Large intestine (tissue), 3 donors: Measurements from ENCODE around the gene PITPNC1. TPM values are rescaled to one million over a fixed set of nuclear protein-coding genes. Genes with fewer than 3 reads are reported as not detected.

Experiments
- DNase-seq, 2 donors: peaks; one replicate each; pipeline versions ENCODE4 v3.0.0 to v3.0.0-alpha.2; 2013
- H3K27ac ChIP-seq: one replicate; pipeline ENCODE4 v1.5.1; 2013; ENCODE audit warnings: low read length
- H3K27me3 ChIP-seq: 2 replicates; pipeline ENCODE4 v1.6.1; 2013; ENCODE audit warnings: low read length; ENCODE audit not compliant: control insufficient read depth, insufficient read depth
- H3K36me3 ChIP-seq: 2 replicates; pipeline ENCODE4 v1.6.1; 2013; ENCODE audit warnings: low read length; ENCODE audit not compliant: control insufficient read depth, insufficient read depth
- H3K4me1 ChIP-seq: one replicate; pipeline ENCODE4 v1.6.1; 2013; ENCODE audit warnings: low read length; ENCODE audit not compliant: control insufficient read depth, insufficient read depth
- H3K4me3 ChIP-seq: one replicate; pipeline ENCODE4 v1.5.1; 2013; ENCODE audit warnings: low read length
- H3K9me3 ChIP-seq: one replicate; pipeline ENCODE4 v1.6.1; 2013; ENCODE audit warnings: mild to moderate bottlenecking, low read depth, low read length, moderate library complexity; ENCODE audit not compliant: control insufficient read depth
- WGBS: methylation state at CpG from one replicate; pipeline ENCODE4 v1.1.5; 2013; ENCODE audit warnings: low lambda C conversion rate; ENCODE audit not compliant: insufficient coverage; 5-methylcytosine and 5-hydroxymethylcytosine counted together
- polyA plus RNA-seq: library from polyadenylated mRNA; unstranded; fragments of 120-200 nt; gene quantifications from one replicate; pipeline ENCODE4 v1.2.1, GENCODE V29; 2013

The PITPNC1 gene
- polyA plus RNA-seq, 1 donor, result 6.7 TPM

GRCh38 chr17:67679721-67680120, 302.6 kb downstream of the PITPNC1 start:
- Histone ChIP-seq H3K4me3 (no peak overlapping the region), H3K4me1 (no peaks in the 10 kb centered on the region), H3K36me3 (no peaks in the 10 kb centered on the region), H3K27me3 (no peaks in the 10 kb centered on the region), H3K27ac (no peak overlapping the region), H3K9me3 (no peaks in the 10 kb centered on the region)
- 90% methylated on average over 2 of the region's 6 CpGs for WGBS
- no peak for DNase-seq

GRCh38 chr17:67680445-67681224, 303.6 kb downstream of the PITPNC1 start:
- H3K9me3 ChIP-seq, result no peaks in the 10 kb centered on the region
- H3K27ac ChIP-seq, result no peak overlapping the region
- no peak overlapping the region for H3K4me3 ChIP-seq
- no peak for DNase-seq
- WGBS, result 100% methylated on average over 1 of the region's 8 CpGs
- H3K36me3 ChIP-seq, result no peaks in the 10 kb centered on the region
- no peaks in the 10 kb centered on the region for H3K27me3 ChIP-seq
- H3K4me1 ChIP-seq, result no peaks in the 10 kb centered on the region

- Histone ChIP-seq H3K27me3 (no peaks in the 10 kb centered on the region), H3K4me1 (no peaks in the 10 kb centered on the region), H3K36me3 (no peaks in the 10 kb centered on the region), H3K9me3 (no peaks in the 10 kb centered on the region), H3K27ac (no peak overlapping the region), H3K4me3 (no peak overlapping the region)
- DNase-seq, result no peak
- WGBS, result no CpG with 5 or more reads among the region's 2 CpGs
These were observed 305.1 kb downstream of the PITPNC1 start for GRCh38 chr17:67682196-67682595.

GRCh38 chr17:67685351-67685750, 308.3 kb downstream of the PITPNC1 start:
- Histone ChIP-seq H3K27ac (no peak overlapping the region), H3K4me1 (no peaks in the 10 kb centered on the region), H3K27me3 (no peaks in the 10 kb centered on the region), H3K4me3 (no peak overlapping the region), H3K36me3 (no peaks in the 10 kb centered on the region), H3K9me3 (no peaks in the 10 kb centered on the region)
- DNase-seq, result no peak
- WGBS, result 100% methylated on average over 2 of the region's 3 CpGs

- Histone ChIP-seq H3K27me3 (no peaks in the 10 kb centered on the region), H3K36me3 (no peaks in the 10 kb centered on the region), H3K4me3 (no peak overlapping the region), H3K27ac (no peak overlapping the region), H3K9me3 (no peaks in the 10 kb centered on the region), H3K4me1 (no peaks in the 10 kb centered on the region)
- no peak for DNase-seq
- no CpG with 5 or more reads among the region's 2 CpGs for WGBS
These were observed 309.2 kb downstream of the PITPNC1 start for GRCh38 chr17:67686241-67686640.

- Histone ChIP-seq H3K36me3 (no peaks in the 10 kb centered on the region), H3K27me3 (no peaks in the 10 kb centered on the region), H3K27ac (no peak overlapping the region), H3K4me3 (no peak overlapping the region), H3K9me3 (no peaks in the 10 kb centered on the region), H3K4me1 (no peaks in the 10 kb centered on the region)
- WGBS, result no CpG with 5 or more reads among the region's 2 CpGs
- DNase-seq, result no peak
These were observed 310.4 kb downstream of the PITPNC1 start for GRCh38 chr17:67687511-67687910.

GRCh38 chr17:67689534-67690177, 312.6 kb downstream of the PITPNC1 start:
- H3K36me3 ChIP-seq, result no peaks in the 10 kb centered on the region
- DNase-seq, result peak; percentile 18 to 26
- H3K9me3 ChIP-seq, result no peaks in the 10 kb centered on the region
- WGBS, result no CpG with 5 or more reads among the region's 2 CpGs
- H3K27me3 ChIP-seq, result no peaks in the 10 kb centered on the region
- H3K4me3 ChIP-seq, result no peak overlapping the region
- H3K27ac ChIP-seq, result no peak overlapping the region
- no peaks in the 10 kb centered on the region for H3K4me1 ChIP-seq

GRCh38 chr17:67693811-67694210, 316.7 kb downstream of the PITPNC1 start:
- Histone ChIP-seq H3K4me3 (no peak overlapping the region), H3K4me1 (no peaks in the 10 kb centered on the region), H3K36me3 (no peaks in the 10 kb centered on the region), H3K27ac (no peak overlapping the region), H3K9me3 (no peaks in the 10 kb centered on the region), H3K27me3 (no peaks in the 10 kb centered on the region)
- DNase-seq, result no peak

GRCh38 chr17:67696347-67696746, 319.3 kb downstream of the PITPNC1 start:
- no peaks in the 10 kb centered on the region for H3K4me1 ChIP-seq
- H3K4me3 ChIP-seq, result no peak overlapping the region
- H3K9me3 ChIP-seq, result no peaks in the 10 kb centered on the region
- H3K27ac ChIP-seq, result no peak overlapping the region
- DNase-seq, result no peak
- H3K27me3 ChIP-seq, result no peaks in the 10 kb centered on the region
- 100% methylated on average over 1 of the region's 3 CpGs for WGBS
- no peaks in the 10 kb centered on the region for H3K36me3 ChIP-seq

- Histone ChIP-seq H3K27ac (no peak overlapping the region), H3K9me3 (no peaks in the 10 kb centered on the region), H3K4me3 (no peak overlapping the region), H3K27me3 (no peaks in the 10 kb centered on the region), H3K4me1 (no peaks in the 10 kb centered on the region), H3K36me3 (no peaks in the 10 kb centered on the region)
- no peak for DNase-seq
- WGBS, result 83% methylated on average over 3 of the region's 4 CpGs
These were observed 319.9 kb downstream of the PITPNC1 start for GRCh38 chr17:67696853-67697498.
